T-cell (primary cell): Measurements from ENCODE around the gene PTTG1. TPM values are rescaled to one million over a fixed set of nuclear protein-coding genes. Genes with fewer than 3 reads are reported as not detected.

Experiments
- ATAC-seq, 4 experiments: fragments of 200-7000 bp in 3 of 4; fragments of 150-1000 bp in 1 of 4; cut with Tn5 transposase; replicated peaks in 1 of 4; 1 replicate in 3 of 4; 2 replicates in 1 of 4; pipeline ENCODE4 v1.10.0; 2021; ENCODE audit warnings: moderate library complexity in 3 of 4, mild to moderate bottlenecking in 2 of 4, moderate number of reproducible peaks in 1 of 4
- CTCF ChIA-PET, 2 donors: fragments of 300-600 bp; sonication (Branson Sonifier 250); formaldehyde crosslinking; loops; one replicate each; lab custom pipeline; 2022; ENCODE audit warnings: antibody characterized with exemption in 2 of 2; lab: Charles Lee
- POLR2A ChIA-PET, 2 donors: fragments of 300-600 bp; sonication (Branson Sonifier 250); formaldehyde crosslinking; loops; one replicate each; lab custom pipeline; 2022; ENCODE audit warnings: antibody characterized with exemption in 2 of 2; lab: Charles Lee
- DNase-seq, 35 experiments: peaks; one replicate each; pipeline versions ENCODE4 v3.0.0 to v3.0.0-alpha.2; 2013 to 2023
- H3K27ac ChIP-seq: one replicate; pipeline ENCODE4 v1.5.1; 2013; ENCODE audit warnings: low read length
- H3K27me3 ChIP-seq, 2 experiments: replicated peaks in 1 of 2; 1 replicate in 1 of 2; 2 replicates in 1 of 2; pipeline versions ENCODE4 v1.6.1 to v1.7.0; 2013; ENCODE audit warnings: low read length in 1 of 2, mixed read lengths in 1 of 2; ENCODE audit not compliant: control insufficient read depth in 2 of 2, insufficient read depth in 2 of 2; ENCODE audit errors: extremely low read depth in 1 of 2
- H3K36me3 ChIP-seq, 2 donors: 1 replicate in 1 of 2; 2 replicates in 1 of 2; pipeline versions ENCODE4 v1.6.1 to v1.7.0; 2013; ENCODE audit warnings: low read length in 1 of 2; ENCODE audit not compliant: control insufficient read depth in 2 of 2, insufficient read depth in 1 of 2; ENCODE audit errors: extremely low read depth in 1 of 2
- H3K4me1 ChIP-seq, 2 experiments: 1 replicate in 1 of 2; 2 replicates in 1 of 2; pipeline versions ENCODE4 v1.6.1 to v1.7.0; 2013; ENCODE audit warnings: low read length in 2 of 2, mixed read lengths in 1 of 2; ENCODE audit not compliant: insufficient read depth in 2 of 2, control insufficient read depth in 1 of 2; ENCODE audit errors: extremely low read depth in 1 of 2
- H3K4me3 ChIP-seq, 2 donors: 1 replicate in 1 of 2; 2 replicates in 1 of 2; pipeline versions ENCODE4 v1.5.1 to v1.7.0; 2013; ENCODE audit warnings: mild to moderate bottlenecking in 2 of 2, low read length in 1 of 2, moderate library complexity in 1 of 2; ENCODE audit not compliant: control insufficient read depth in 1 of 2; ENCODE audit errors: extremely low read depth in 1 of 2
- H3K9me3 ChIP-seq: 2 replicates; pipeline ENCODE4 v1.7.0; 2013
- H3K27ac Mint-ChIP-seq, 2 donors: one replicate each; pipeline ENCODE4 v1.8.0; 2020 to 2021; ENCODE audit warnings: mild to moderate bottlenecking in 2 of 2, mixed read lengths in 2 of 2
- H3K27me3 Mint-ChIP-seq, 2 donors: one replicate each; pipeline ENCODE4 v1.8.0; 2021 to 2022; ENCODE audit warnings: mixed read lengths in 2 of 2
- H3K36me3 Mint-ChIP-seq: one replicate; pipeline ENCODE4 v1.8.0; 2021; ENCODE audit warnings: mixed read lengths
- H3K4me1 Mint-ChIP-seq, 3 donors: one replicate each; pipeline ENCODE4 v1.8.0; 2020 to 2022; ENCODE audit warnings: mixed read lengths in 3 of 3, mild to moderate bottlenecking in 1 of 3
- H3K4me3 Mint-ChIP-seq, 3 donors: one replicate each; pipeline ENCODE4 v1.8.0; 2020 to 2022; ENCODE audit warnings: mild to moderate bottlenecking in 3 of 3, mixed read lengths in 3 of 3, moderate library complexity in 3 of 3
- H3K9me3 Mint-ChIP-seq, 3 donors: one replicate each; pipeline ENCODE4 v1.8.0; 2020 to 2022; ENCODE audit warnings: mixed read lengths in 3 of 3
- WGBS: methylation state at CpG from one replicate; pipeline ENCODE4 v1.1.5; 2013; ENCODE audit warnings: missing lambda C conversion rate; ENCODE audit not compliant: insufficient coverage; 5-methylcytosine and 5-hydroxymethylcytosine counted together
- total RNA-seq, 35 experiments: library from RNA in 6 of 35; stranded (reverse) in 6 of 35; fragments of 120-200 nt in 1 of 35; gene quantifications; one replicate each; pipeline versions ENCODE4 v1.2.1 to v1.2.4 and lab custom pipeline; 2013 to 2026

Gene PTTG1
- total RNA-seq, 5 donors from 2014 or later (not counting 1 experiment from before 2014, with no cell fraction given) = 6.6 to 16.5 (median 8.8) TPM

- no CpG with 5 or more reads among the region's 1 CpG for WGBS
- Histone ChIP-seq H3K9me3 (no peaks in the 10 kb centered on the region), H3K36me3 (no peaks in the 10 kb centered on the region), H3K4me1 (no peaks in the 10 kb centered on the region), H3K27ac (no peak overlapping the region), H3K4me3 (no peak overlapping the region), H3K27me3 (no peaks in the 10 kb centered on the region)
- Mint-ChIP-seq H3K27me3 (no peaks in the 10 kb centered on the region), H3K36me3 (no peaks in the 10 kb centered on the region), H3K27ac (no peak overlapping the region), H3K9me3 (no peaks in the 10 kb centered on the region), H3K4me1 (peaks cover 0 to 11% (median 0%) of the 10 kb centered on the region in 3 donors), H3K4me3 (no peak overlapping the region)
- ChIA-PET POLR2A (no interaction called here), CTCF (interaction anchor here in 1 of 2 donors (0.5 kb wide), 1 partner anchor 983 kb away, joined by 3 read pairs; no protein-coding TSS in a partner anchor)
- no peak for ATAC-seq
- no peak for DNase-seq
Observed at GRCh38 chr5:160444407-160444806, 22.8 kb downstream of the PTTG1 start.

- H3K36me3 Mint-ChIP-seq = no peaks in the 10 kb centered on the region
- Histone ChIP-seq H3K9me3 (no peaks in the 10 kb centered on the region), H3K4me1 (peaks cover 0 to 2% of the 10 kb centered on the region in 2 experiments), H3K4me3 (no peak overlapping the region), H3K27me3 (no peaks in the 10 kb centered on the region), H3K27ac (no peak overlapping the region), H3K36me3 (no peaks in the 10 kb centered on the region)
- CTCF ChIA-PET = no interaction called here
- no peak overlapping the region for H3K27ac Mint-ChIP-seq
- H3K4me1 Mint-ChIP-seq = peaks cover 0 to 9% (median 0%) of the 10 kb centered on the region in 3 donors
- H3K9me3 Mint-ChIP-seq = no peaks in the 10 kb centered on the region
- no peaks in the 10 kb centered on the region for H3K27me3 Mint-ChIP-seq
- no CpG with 5 or more reads among the region's 1 CpG for WGBS
- no peak overlapping the region for H3K4me3 Mint-ChIP-seq
- POLR2A ChIA-PET = no interaction called here
- no peak for DNase-seq
- no peak for ATAC-seq
Observed at GRCh38 chr5:160445132-160445531, 23.5 kb downstream of the PTTG1 start.

GRCh38 chr5:160445751-160446150 is 24.1 kb downstream of the PTTG1 start:
- Histone ChIP-seq H3K9me3 (no peaks in the 10 kb centered on the region), H3K4me1 (peaks cover 0 to 4% of the 10 kb centered on the region in 2 experiments), H3K27ac (no peak overlapping the region), H3K36me3 (no peaks in the 10 kb centered on the region), H3K27me3 (no peaks in the 10 kb centered on the region), H3K4me3 (no peak overlapping the region)
- POLR2A ChIA-PET = no interaction called here
- Mint-ChIP-seq H3K9me3 (no peaks in the 10 kb centered on the region), H3K27ac (no peak overlapping the region), H3K4me1 (peaks cover 0 to 12% (median 0%) of the 10 kb centered on the region in 3 donors), H3K4me3 (no peak overlapping the region), H3K36me3 (no peaks in the 10 kb centered on the region), H3K27me3 (no peaks in the 10 kb centered on the region)
- CTCF ChIA-PET = no interaction called here
- ATAC-seq (no peak), DNase-seq (no peak)

GRCh38 chr5:160448886-160449285 is 27.2 kb downstream of the PTTG1 start:
- no peak overlapping the region for H3K4me3 ChIP-seq
- no peak overlapping the region for H3K27ac ChIP-seq
- H3K27me3 ChIP-seq = no peaks in the 10 kb centered on the region
- ChIA-PET CTCF (interaction anchor here in 1 of 2 donors (3.4 kb wide), 1 partner anchor 11 kb away, joined by 14 read pairs; no protein-coding TSS in a partner anchor), POLR2A (no interaction called here)
- DNase-seq = no peak
- Mint-ChIP-seq H3K27ac (no peak overlapping the region), H3K36me3 (no peaks in the 10 kb centered on the region), H3K4me3 (no peak overlapping the region), H3K27me3 (peaks cover under 1 to 2% of the 10 kb centered on the region in 2 donors), H3K4me1 (peaks cover 0 to 5% (median 0%) of the 10 kb centered on the region in 3 donors), H3K9me3 (no peaks in the 10 kb centered on the region)
- no peaks in the 10 kb centered on the region for H3K36me3 ChIP-seq
- H3K4me1 ChIP-seq = peaks cover 0 to 4% of the 10 kb centered on the region in 2 experiments
- no CpG with 5 or more reads among the region's 1 CpG for WGBS
- no peak for ATAC-seq
- no peaks in the 10 kb centered on the region for H3K9me3 ChIP-seq

- H3K36me3 Mint-ChIP-seq = no peaks in the 10 kb centered on the region
- H3K4me3 ChIP-seq = no peak overlapping the region
- no peak for ATAC-seq
- H3K4me3 Mint-ChIP-seq = no peak overlapping the region
- no peaks in the 10 kb centered on the region for H3K9me3 Mint-ChIP-seq
- H3K36me3 ChIP-seq = no peaks in the 10 kb centered on the region
- H3K4me1 ChIP-seq = peaks cover 0 to 4% of the 10 kb centered on the region in 2 experiments
- ChIA-PET CTCF (interaction anchor here in 1 of 2 donors (3.4 kb wide), 1 partner anchor 11 kb away, joined by 14 read pairs; no protein-coding TSS in a partner anchor), POLR2A (no interaction called here)
- H3K27me3 Mint-ChIP-seq = peaks cover 2 to 5% of the 10 kb centered on the region in 2 donors
- WGBS = no CpG with 5 or more reads among the region's 3 CpGs
- no peaks in the 10 kb centered on the region for H3K9me3 ChIP-seq
- H3K27ac Mint-ChIP-seq = no peak overlapping the region
- H3K27me3 ChIP-seq = no peaks in the 10 kb centered on the region
- H3K4me1 Mint-ChIP-seq = peaks cover 0 to 5% (median 0%) of the 10 kb centered on the region in 3 donors
- no peak for DNase-seq
- no peak overlapping the region for H3K27ac ChIP-seq
Observed at GRCh38 chr5:160449458-160449857, 27.8 kb downstream of the PTTG1 start.

GRCh38 chr5:160450164-160450932 is 28.7 kb downstream of the PTTG1 start:
- Histone ChIP-seq H3K27me3 (no peaks in the 10 kb centered on the region), H3K4me3 (no peak overlapping the region), H3K27ac (no peak overlapping the region), H3K9me3 (no peaks in the 10 kb centered on the region), H3K4me1 (peaks cover 0 to 4% of the 10 kb centered on the region in 2 experiments), H3K36me3 (no peaks in the 10 kb centered on the region)
- DNase-seq = no peak
- 76% methylated on average over 3 of the region's 9 CpGs for WGBS
- peaks cover 0 to 5% (median 0%) of the 10 kb centered on the region in 3 donors for H3K4me1 Mint-ChIP-seq
- H3K4me3 Mint-ChIP-seq = no peak overlapping the region
- H3K36me3 Mint-ChIP-seq = no peaks in the 10 kb centered on the region
- peaks cover 4 to 5% of the 10 kb centered on the region in 2 donors for H3K27me3 Mint-ChIP-seq
- CTCF ChIA-PET = no interaction called here
- ATAC-seq = no peak
- POLR2A ChIA-PET = no interaction called here
- no peak overlapping the region for H3K27ac Mint-ChIP-seq
- H3K9me3 Mint-ChIP-seq = no peaks in the 10 kb centered on the region
